Forelimb muscle (tissue), 1 donor: ENCODE data around the gene TLE4. TPM values are rescaled to one million over a fixed set of nuclear protein-coding genes. Genes with fewer than 3 reads are reported as not detected.

ENCODE experiments used
- DNase-seq: peaks from one replicate; pipeline ENCODE4 v3.0.0-alpha.2; 2013; ENCODE audit warnings: low read depth
- polyA plus RNA-seq: library from polyadenylated mRNA; unstranded; fragments of 120-200 nt; gene quantifications from one replicate; pipeline ENCODE4 v1.2.1, GENCODE V29; 2013; ENCODE audit not compliant: insufficient read length

Gene TLE4
- polyA plus RNA-seq, 1 donor = 14.5 TPM

- DNase-seq = no peak
These were observed 355 bp downstream of the TLE4 start for GRCh38 chr9:79572032-79572607.

GRCh38 chr9:79572608-79573411 is 1.0 kb downstream of the TLE4 start:
- DNase-seq = no peak

GRCh38 chr9:79573412-79573923 is 1.7 kb downstream of the TLE4 start:
- no peak for DNase-seq

- DNase-seq = no peak
These were observed 2.4 kb downstream of the TLE4 start for GRCh38 chr9:79574136-79574535.

GRCh38 chr9:79574781-79575180 is 3.0 kb downstream of the TLE4 start:
- DNase-seq = no peak

GRCh38 chr9:79575547-79575946 is 3.8 kb downstream of the TLE4 start:
- DNase-seq = no peak

- no peak for DNase-seq
These were observed 6.4 kb downstream of the TLE4 start for GRCh38 chr9:79577969-79578723.

- DNase-seq = no peak
These were observed 7.1 kb downstream of the TLE4 start for GRCh38 chr9:79578891-79579290.

- DNase-seq = no peak
These were observed 7.9 kb downstream of the TLE4 start for GRCh38 chr9:79579624-79580023.

- no peak for DNase-seq
These were observed 8.3 kb downstream of the TLE4 start for GRCh38 chr9:79580055-79580454.

- no peak for DNase-seq
These were observed 9.6 kb downstream of the TLE4 start for GRCh38 chr9:79581388-79581787.

GRCh38 chr9:79581794-79582193 is 10.0 kb downstream of the TLE4 start:
- no peak for DNase-seq

GRCh38 chr9:79583952-79584654 is 12.3 kb downstream of the TLE4 start:
- DNase-seq = no peak

GRCh38 chr9:79584655-79584982 is 12.9 kb downstream of the TLE4 start:
- no peak for DNase-seq

- no peak for DNase-seq
These were observed 16.9 kb downstream of the TLE4 start for GRCh38 chr9:79588488-79589223.

GRCh38 chr9:79591458-79591857 is 19.7 kb downstream of the TLE4 start:
- DNase-seq = no peak

- no peak for DNase-seq
These were observed 21.1 kb downstream of the TLE4 start for GRCh38 chr9:79592726-79593493.

- DNase-seq = no peak
These were observed 27.0 kb downstream of the TLE4 start for GRCh38 chr9:79598562-79599345.

GRCh38 chr9:79600466-79600865 is 28.7 kb downstream of the TLE4 start:
- DNase-seq = no peak
